Cerebellar cortex (tissue), 1 donor: ENCODE measurements around the gene SEMA4F.

Source experiments
- DNase-seq: peaks from one replicate; pipeline ENCODE4 v3.0.0-alpha.2; 2015; ENCODE audit warnings: low spot score

The SEMA4F gene

DNA sequence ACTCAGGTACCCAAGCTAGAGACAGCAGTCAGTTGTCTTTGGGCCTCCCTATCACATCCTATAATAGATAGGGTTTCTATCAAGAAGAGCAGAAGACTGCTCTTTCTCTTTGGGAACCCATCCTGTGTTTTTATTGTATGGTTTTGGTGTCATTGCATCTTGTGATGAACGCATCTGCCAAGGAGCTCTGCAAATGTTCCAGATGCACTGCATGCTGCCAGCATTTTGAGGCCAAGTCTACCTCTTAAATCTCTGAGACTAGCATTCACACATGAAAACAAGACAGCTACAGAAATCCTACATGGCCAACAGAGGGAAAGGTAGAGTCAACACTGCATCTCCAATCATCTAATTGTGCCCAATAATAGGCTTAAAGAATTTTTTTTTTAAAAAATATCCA, 14.0 kb downstream of the SEMA4F start:
- no peak for DNase-seq

DNA sequence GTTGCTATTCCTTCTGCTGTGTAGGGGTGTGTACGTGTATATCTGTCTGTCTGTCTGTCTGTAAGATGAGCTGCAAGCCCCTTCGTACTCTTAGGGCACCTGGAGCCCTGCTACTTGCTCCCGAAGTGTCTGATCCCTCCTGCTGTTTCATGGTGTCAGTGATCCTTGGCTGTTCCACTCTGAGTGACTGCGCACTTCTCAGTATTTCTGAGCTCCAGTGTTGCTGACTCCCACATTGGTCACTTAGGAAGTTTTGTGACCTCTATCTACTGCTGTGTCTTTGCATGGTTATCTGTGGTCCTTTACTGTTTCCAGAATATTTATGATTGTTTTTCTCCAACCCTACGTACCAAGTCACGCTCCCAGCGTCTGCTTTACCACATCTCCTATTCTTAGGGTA, 16.2 kb downstream of the SEMA4F start:
- DNase-seq, result no peak

DNA sequence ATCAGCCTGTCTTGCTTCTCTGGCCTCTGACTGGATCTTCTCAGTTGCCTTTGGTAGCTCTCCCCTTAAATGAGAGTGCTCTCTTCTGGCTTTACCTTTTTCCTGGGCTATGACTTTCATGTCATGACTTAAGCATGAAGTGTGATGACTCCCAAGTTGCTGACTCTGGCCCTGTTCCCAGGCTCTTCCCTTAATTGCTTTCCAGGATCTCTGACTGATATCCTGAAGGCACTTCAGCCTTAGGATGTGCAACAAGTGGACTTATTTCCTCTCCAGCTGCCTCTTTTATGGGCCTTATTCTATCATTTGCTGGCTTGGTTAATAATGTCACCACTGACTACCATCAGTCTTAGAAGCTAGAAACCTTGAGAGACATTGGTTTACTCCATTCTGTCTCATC, 17.4 kb downstream of the SEMA4F start:
- DNase-seq, result no peak

DNA sequence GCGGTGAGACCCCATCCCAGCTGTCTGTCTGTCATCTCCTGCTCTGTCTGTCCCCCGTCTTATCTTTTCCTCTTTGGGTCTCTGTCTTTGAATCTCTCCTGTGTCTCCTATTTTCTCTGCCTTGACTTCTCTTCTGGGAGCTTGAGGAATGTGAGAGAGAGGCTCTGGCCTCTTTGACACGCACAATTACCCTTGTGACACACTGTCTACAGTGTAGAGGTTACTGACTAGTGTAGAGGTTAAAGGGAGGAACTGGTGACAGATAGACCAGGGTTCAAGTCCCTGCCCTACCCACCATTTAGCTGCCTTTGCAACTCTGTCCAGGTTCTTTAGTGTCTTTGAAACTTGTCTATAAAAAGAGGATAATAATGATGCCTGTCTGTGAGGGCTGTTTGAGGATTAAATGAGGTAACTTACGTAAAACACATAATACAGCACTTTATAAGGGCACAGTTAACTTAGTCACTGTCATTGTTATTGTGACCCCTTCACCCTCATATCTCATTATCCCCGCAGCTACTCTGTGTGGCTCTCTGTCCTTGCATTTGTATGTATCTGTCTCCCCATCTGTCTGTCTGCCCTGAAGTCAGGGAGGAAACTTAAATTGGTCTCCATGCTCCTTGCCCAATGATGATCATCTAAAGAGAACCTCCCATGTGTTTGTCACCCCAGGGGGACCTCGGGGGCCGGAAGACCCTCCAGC, 19.9 kb downstream of the SEMA4F start:
- no peak for DNase-seq

DNA sequence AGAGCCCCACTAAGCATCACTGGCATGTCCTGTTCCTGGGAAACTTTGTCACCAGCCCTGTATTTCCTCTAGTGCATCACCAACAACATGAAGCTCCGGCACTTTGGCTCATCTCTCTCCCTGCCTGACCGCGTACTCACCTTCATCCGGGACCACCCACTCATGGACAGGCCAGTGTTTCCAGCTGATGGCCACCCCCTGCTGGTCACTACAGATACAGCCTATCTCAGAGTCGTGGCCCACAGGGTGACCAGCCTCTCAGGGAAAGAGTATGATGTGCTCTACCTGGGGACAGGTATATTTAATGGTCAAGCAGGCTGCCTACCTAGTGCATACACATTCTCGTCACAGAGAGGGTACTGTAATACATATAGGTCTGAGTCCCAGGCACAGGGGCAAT, 21.0 kb downstream of the SEMA4F start:
- no peak for DNase-seq

DNA sequence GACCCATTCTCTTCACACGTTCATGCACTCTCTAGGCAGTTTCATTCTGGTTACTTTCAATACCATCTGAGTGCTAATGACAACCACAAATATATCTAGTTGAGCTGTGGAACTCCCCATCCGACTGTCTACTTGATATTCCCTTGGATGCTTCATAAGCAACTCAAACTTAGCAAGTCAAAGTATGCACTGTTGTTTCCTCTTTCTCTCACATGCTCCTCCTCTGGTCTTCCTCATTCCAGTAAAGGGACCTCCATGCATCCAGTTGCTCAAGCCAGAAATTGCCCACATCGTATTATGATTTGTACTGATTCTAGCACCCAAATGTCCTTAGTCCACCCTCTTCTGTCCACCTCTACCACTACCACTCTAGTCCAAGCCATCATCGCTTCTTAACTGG, 22.3 kb downstream of the SEMA4F start:
- no peak for DNase-seq

DNA sequence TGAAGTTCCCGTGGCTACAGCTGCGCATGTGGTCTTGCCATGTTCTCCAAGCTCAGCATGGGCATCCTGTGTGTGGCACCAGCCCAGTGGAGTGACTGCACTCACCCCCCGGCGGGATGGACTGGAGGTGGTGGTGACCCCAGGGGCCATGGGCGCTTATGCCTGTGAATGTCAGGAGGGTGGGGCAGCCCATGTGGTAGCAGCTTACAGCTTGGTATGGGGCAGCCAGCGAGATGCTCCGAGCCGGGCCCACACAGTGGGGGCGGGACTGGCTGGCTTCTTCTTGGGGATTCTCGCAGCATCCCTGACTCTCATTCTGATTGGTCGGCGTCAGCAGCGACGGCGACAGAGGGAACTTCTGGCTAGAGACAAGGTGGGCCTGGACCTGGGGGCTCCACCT, 25.6 kb downstream of the SEMA4F start:
- no peak for DNase-seq

DNA sequence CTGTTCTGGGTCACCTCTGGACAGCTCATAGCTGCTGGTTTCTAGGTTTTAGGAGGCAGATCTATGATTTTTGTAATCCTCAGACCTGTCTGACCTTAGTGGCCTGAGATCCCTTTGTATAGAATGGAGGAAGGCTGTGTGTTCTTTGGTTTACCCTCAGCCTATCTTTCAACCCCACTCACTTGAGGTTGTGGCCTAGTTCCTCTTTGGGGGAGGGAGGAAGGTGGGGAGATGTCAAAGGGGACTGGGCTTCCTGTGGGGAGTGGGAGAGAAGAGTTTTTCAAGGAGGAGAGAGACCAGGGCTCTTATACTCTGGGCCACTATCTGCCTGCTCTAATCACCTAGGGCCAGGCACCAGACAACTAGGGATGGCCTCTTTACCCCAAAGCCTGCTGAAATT, 28.5 kb downstream of the SEMA4F start:
- no peak for DNase-seq

DNA sequence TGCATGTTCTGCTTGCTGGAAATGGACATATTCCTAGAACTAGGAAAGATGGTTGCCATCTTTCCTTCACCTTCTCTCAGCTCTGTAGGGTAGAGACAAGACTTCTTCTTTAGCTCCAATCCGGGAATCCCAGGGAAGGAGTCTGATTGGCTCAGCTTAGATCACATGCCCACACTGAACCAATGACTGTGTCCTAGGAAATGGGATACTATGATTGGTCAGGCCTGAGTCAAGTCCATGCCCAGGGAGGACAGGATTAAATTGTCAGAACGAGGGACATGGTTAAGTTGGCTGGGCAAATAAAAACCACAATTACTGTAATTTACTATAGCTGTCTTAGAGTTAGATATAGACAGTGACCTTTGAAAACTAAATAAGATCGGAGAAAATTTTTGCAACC, 31.4 kb downstream of the SEMA4F start:
- no peak for DNase-seq

DNA sequence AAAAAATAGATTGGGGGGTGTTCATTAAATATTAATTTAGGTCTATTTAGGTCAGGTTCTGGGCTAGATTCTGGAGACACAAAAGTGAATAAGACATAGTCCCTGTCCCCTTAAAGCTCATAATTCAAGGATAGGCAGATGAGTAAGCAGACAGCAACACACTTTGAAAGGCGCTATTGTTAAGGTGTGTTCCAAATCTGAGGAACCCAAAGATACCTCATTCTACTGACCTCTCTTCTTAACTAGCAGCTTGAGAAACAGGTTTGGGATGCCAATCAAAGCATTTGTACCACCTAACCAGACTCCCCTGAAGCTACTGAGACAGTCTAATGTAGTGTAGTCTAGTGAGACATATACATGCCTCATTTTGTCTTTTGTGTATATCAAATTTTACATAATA, 34.8 kb downstream of the SEMA4F start:
- no peak for DNase-seq

DNA sequence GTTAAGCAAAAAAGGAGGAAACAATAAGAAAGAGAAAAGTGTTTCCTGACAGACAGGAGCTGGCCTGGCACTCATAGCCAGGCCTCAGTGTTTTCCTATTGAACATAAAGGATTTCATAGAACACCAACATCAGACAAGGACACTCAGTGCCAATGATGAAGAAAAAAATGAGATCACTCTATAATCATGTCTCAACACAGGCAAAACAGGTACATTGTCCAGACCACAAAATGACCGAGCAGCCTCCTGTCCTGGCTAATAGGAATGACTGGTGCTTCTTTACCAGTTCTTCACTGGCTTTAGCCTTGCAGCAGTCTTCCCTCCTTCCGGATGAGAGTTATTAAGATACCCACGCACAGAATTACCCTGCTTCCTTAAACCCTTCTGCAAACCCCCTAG, 35.6 kb downstream of the SEMA4F start:
- DNase-seq, result no peak

DNA sequence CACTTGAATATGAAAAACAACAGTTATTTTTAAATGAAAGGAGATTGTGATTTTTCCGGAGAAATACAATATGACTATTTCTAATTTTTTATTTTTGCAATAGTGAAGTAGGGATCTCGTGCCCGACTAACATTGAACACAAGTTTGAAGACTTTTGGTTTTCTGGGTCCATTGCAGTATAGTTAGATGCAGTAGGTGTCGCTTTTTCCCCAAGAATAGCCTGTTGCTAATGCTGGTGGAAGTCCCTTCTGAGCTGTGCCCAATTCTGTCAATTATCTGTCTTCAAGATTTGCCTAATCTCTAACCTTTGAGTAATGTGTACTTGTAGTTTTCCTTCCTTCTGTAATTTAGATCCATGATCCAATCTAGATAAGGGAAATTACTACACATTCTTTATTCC, 36.5 kb downstream of the SEMA4F start:
- peak; percentile 51 for DNase-seq

DNA sequence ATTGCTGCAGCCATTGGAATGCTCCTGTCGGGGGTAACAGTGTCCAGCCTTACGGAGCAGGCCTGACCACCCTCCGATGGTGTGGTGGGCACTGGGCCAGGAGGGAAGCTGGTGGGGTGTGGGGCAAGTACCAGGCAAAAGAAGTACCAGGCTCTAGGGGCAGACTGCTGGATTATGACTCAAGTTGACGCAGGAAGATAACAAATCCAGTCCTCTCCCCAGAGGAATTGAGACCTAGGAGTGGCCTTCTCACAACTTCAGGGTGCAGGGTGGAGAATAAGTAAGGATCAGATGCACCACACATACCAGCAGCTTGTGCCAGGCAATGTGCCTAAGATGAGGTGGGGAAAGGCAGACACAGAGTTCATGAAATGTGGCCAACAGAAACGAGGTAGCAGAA, 37.9 kb downstream of the SEMA4F start:
- no peak for DNase-seq

DNA sequence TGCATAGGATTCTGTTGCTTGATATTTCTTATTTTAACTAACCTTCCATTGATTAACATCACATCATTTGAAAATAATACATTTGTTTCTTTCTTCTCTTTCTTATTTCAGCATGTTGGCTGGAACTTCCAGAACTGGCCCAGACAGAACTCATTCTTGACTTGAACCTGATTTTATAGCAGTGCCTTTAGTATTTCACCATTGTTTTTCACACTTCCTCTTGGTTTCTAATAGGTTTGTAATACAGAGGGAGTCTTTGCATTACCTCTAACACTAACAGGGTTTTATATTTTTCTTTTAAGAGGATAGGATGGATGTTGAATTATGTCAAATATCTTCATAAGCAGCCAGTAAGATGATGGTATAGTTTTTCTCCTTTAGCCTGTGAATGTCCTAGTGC, 39.2 kb downstream of the SEMA4F start:
- no peak for DNase-seq

DNA sequence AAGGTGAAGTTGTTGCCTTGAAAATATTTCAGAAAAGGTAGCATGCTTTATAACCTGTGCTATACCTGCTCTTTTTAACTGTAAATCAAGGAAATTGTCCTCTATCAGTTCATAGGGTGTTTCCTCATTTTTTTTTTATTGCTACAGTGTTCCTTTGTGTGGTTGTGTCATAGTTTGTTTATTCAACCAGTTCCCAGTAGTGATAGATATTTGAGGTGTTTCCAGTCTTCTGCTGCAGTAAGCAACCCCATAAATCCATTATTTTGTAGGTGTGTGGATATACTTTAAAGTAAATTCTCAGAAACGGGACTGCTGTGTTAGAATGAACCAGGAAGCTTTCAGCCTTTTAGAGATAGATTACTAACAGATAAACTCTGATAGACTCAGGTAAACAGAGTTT, 39.6 kb downstream of the SEMA4F start:
- no peak for DNase-seq

DNA sequence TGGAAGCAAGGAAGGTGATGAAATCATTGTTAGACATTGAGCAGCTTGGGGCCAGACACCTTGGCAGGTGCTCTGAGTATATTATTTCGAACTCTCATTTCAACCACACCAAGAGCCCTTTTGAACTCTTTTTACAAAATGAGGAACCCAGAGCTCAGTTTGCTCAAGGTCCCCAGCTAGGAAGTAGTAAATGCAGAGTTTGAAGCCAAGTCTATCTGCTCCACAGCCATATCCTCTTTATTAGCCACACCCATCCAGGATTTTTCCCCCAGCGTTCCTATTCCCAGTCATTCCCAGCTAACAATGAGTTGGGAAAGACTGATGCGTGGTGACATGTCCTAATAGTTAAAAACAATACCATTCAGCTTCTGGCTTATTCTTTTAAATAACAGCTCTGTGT, 40.2 kb downstream of the SEMA4F start:
- no peak for DNase-seq

DNA sequence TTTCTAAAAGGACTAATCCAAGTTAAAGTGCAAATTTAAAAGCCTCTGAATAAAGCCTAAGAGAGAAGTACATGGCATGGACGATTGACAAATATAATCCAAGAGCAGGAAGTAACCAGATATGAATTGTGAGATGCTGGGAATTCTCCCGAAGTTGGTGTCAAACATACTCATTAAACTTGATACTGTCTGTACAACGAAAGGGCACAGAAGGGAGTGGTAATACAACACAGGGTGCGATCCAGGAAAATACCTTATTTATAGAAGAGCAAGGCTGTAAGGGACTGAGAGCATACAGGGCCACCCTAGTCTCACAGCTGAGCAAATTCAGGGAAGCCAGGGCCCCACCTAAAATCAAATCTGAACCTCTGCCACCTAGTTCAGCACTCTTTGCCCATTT, 41.6 kb downstream of the SEMA4F start:
- no peak for DNase-seq

DNA sequence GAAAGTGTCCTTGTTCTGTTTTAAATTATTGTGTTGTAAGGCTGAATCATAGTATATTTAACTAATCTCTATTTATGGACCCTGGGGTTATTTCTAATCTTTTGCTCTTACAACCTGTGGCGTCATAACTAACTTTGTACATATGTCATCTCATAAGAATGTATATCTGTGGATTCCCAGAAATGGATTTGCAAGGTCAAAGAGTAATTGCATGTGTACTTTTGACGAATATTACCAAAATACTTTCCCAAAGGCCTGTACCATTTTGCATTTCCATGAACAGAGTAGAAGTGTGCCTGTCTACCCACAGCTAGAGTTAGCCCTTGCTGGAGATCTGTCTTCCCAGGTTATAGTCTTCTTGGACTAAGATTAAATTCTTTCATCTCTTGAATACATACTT, 42.8 kb downstream of the SEMA4F start:
- DNase-seq, result no peak

DNA sequence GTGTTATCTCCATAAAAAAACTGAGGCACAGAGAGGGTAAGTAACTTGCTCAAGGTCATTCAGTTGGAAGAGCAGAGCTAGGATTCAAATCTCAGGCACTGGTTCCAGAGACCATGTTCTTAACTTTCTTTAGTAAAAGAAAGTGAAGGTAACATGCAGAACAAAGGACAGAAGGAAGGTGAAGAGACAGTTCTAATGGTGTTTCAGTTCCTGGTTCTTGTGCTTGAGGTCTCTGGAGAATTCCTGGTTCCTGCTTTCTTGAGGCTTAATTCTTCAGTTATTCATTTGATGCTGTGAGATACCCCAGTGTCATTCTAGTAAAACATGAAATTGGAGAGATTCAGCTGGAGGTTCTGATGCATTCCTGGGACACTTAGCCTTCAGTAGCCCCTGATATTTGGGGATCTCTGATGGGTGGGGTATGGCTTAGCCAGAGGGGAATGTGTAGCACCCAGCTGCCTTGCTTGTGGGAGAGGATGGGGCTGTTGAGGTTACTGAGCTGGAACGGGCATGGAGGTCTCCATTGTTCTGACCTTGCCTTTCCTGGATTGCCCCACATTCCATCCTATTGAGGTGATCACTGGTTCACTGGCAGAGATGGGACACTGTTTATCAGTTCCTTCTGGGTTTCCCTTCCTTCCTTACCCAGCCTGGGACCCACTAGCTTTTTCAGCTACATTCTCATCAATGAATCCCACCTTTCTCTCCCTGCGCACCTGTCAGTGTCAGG, 46.8 kb downstream of the SEMA4F start:
- DNase-seq, result no peak

DNA sequence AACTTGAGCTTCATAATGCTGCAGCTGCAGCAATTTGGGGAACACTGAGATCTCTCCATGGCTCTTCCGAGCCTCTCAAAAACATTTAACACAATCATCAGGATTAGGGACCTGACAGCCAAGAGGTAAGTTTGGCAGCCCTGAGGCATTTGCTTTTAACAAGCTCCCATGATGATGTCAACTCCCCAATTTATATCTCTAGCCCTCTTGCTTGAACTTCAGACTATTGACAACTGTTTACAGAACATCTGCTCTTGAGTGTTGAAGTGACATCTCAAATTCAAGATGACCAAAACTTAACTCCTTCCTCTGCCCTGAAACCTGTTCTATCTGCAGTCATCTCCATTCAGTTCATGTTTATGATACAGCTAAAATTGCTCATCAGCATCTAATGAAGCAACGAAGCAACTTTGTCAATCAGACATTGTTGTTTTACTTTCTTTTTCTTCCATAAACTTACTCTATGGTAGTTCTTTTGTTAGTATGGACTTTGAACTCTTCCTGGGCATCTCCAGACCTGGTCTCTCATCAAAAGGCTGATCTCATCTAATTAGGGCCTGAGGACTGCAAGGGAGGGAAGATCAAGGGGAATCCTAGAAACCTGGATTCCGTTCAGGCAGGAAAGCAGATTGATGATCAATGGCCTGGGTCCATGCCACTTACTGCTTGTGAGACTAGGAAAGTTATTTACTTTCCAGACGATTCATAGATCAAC, 48.1 kb downstream of the SEMA4F start:
- no peak for DNase-seq

DNA sequence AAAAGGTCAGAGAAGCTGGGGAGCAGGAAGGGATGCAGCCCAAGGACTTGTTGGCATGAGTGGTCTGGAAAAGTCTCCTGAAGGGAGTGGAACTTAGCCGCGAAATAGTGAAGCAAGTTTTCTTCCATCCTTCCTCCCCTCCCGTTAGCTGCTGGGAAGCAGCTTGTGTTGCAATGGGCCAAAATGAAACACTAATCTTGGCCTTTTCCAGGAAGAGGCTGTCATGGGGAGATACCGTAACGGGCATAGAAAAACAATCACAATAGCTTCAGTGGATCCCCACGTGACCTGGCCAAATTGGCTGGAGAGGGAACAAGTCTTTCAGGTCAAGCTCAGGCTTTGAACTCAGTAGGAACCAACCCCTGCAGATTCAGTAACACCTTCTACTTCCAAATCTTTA, 49.3 kb downstream of the SEMA4F start:
- DNase-seq, result no peak

DNA sequence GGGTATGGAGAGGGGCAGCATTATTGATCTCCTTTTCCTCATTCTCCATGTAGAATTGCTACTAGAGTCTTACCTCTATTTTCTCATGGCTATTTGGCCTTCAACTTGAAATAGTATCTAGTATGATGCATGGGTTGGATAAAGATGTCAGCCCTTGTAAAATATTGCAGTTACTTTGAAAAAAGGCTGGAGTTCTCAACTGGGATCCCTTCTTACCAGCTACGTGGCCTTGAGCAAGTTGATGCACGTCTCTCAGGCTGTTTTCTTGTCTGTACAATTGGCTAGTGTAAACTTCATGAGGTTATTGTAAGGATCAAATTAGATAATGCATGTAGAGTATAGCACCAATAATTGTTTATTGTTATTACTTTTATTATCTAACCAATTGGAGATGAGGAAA, 50.2 kb downstream of the SEMA4F start:
- DNase-seq, result no peak

DNA sequence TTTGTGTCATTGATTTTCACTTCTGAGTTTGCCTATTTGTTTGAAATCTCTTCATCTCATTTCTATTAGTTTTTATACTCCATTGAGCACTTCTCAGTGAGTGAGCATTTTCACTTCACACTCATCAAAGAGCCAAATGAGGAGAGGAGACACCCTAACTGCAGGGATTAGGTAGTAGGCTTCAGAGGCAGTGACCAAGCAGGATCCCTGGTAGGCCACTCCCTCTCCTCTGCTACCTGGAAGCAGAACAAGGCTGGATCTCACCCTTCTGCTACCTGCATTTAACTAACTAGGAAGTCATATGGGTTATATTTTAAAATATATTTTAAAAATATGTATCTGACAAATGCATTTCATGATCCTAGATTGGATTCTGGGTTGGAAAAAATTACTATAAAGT, 52.7 kb downstream of the SEMA4F start:
- DNase-seq, result no peak
